DMS53 treated with DMSO at 0.1 percent for 48 hours (cell line): Measurements from ENCODE around the gene EXD3.
A peak's percentile ranks its signal among the peaks of the same experiment; 100 is the strongest.
"Not testable (repeated sequence)": the region's sequence is repeated elsewhere in the genome, so short reads cannot be mapped to it uniquely, and the experiment has no call there.

Experiments used
- DNase-seq: peaks from one replicate; lab custom pipeline; 2025; ENCODE audit not compliant: unreplicated experiment; lab: John Stamatoyannopoulos, UW

EXD3 gene

DNA sequence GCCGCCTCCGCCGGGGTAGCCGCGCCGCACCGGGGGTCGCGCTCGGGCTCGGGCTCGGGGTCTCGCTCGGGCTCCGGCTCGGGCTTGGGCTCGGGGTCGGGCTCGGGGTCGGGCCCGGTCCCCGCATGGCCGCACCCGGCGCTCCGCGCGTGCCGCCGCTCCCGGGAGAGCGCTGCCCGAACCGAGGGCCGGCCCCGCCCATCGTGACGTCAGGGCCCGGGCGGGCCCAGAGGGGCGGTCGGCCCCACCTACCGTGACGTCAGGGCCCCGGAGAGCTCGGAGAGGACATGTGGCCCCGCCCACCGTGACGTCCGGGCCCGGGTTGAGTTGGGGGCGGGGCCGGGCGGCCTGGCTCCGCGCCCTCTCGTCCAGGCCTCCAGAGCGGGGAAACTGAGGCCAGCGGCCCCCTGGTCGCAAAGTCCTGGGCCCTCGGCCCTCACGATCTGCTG, 36.2 kb upstream of the EXD3 start, which contains the start of gene NSMF:
Gene NSMF (minus strand): TSS at position 183 of the 449 bp plus-strand sequence. CDS start 232 bp downstream, outside the sequence.
- peak; percentile 81 for DNase-seq

DNA sequence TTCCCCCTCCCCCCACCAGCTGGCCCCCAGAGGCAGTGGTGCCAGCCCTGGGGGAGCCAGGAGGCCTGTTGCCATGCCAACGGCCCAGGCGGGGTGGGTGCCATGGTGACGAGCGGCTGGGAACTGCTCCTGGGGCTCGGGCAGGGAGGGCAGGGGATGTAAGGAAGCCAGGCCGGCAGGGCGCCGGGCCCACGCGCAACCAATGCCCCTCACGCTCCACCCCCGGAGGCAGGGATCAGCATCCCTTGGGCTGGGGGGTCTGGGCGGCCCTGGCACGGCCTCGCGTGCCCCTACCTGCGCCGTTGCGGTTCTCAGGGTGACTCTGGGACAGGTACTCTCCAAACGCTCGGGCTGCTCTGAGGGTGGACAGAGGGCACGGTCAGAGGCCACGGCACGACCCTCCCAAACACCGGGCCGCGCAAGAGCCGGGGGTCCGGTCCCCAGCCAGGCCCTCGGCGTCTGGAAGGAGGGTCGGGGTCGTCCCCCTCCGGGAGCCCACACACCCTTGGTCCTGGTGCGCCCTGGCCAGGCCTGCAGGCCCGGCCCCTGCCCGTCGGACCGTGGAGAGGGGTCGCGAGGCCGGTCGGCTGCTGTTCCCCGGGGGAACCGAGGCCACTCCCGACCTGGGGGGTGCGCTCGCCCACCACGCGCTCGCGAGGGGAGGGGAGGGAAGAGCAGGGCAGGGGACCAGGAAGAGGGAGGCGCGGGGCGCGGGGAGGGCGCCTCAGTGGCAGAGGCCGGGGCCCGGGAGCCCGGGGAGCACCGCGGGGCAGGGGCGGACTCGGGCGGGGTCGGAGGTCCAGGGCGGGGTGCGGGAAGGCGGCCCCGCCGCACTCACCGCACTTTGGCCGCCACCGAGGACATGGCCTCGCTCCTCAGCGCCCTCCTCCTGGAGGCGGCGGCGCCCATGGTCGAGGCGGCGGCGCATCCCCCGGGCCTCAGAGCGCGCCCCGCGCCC, 35.5 kb upstream of the EXD3 start:
- no peak for DNase-seq

DNA sequence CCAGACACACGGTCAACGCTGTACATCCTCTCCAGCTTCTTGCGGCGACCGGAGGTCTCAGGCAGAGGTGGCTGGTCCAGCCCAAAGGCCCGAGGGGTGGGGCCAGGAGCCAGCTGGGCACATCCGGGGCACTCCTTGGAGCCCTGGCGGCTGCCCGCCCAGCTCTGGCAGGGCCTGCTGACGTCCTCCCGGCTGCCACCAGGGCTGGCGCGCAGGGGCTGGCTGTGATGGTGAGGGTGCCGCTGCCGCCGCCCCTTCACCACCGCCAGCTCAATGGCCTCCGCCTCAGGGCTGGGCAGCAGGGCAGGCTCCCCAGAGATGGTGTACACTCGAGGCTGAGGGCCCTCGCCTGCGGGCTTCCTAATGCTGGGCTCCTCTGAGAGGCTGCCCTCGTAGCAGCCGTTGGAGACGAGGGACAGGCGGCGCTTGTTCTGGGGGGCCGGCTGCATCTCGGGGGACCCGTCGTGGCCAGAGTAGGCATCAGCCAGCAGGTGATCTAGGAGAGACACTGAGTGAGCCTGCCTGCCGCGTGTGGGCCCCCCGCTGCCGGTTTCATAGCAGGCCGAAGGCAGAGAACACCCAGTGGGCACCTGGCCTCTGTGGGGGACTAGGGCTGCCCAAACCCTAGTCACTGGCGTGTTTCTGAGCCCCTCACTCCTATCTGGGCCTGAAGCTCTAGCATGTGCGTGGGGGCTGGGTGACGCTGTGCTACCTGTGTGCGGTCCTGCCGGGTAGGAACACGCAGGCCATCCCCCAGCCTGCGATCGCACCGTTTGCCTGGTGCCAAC, 34.6 kb upstream of the EXD3 start:
- no peak for DNase-seq

DNA sequence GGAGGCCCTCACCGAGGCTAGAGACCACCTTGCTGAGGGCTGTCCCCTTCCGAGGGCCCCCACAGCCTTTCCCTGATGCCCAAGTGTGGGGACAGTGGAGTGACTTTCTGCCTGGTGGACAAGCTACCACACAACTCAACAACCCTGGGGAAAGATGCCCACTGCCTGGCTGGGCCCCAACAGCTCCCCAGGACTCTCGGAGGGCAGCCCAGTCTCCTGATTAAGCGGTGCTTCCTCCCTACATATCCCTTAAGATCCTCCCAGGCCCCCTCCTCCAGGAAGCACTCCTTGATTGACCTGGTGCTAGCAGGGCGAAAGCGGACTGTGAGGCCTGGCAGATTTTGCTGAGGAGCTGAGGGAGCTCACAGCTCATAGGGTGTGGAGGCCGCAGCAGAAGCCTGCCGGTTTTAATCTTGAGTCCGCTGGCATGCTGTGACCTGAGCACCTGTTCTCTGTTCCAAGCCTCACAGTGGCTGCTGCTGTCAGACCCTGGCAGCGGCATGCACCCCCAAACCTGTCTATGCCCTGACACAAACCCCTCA, 34.0 kb upstream of the EXD3 start:
- DNase-seq, result no peak

DNA sequence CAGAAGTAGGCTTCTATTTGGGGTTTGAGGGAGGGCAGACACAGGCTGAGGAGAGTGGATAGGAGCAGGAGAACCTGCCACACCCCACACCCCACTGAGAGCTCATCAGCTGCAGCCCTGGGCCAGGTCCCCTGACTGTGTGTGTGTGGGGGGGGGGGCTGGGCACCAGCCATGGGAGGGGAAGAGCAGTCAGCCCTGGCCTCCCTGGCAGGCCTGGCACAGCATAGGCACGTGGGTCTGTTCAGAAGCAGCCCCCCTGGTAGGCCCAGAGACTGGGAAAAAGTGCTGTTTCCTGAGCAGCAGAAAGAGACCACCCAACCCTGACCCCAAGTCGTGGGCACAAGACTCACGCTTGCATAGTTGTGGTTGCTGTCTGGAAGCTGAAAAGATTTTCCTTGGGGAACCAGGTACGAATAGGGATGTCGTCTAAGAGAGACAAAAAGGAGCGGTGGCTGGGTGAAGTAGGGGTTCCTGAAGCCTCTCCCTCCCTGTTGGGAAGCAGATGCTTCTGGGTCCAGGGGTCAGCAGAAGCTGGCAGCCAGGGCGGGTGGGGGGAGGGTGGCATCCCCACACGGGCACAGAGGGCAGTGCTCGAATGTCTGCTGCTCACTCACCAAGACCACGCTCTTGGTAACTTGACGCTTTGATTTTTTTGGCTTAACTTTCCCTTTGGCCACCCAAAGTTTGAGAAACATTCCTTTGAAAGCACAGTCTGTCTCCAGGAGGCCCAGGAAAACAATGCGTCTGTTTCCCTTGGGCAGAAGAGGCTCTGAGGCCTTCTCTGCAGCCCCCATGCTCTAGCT, 33.3 kb upstream of the EXD3 start:
- DNase-seq, result no peak

DNA sequence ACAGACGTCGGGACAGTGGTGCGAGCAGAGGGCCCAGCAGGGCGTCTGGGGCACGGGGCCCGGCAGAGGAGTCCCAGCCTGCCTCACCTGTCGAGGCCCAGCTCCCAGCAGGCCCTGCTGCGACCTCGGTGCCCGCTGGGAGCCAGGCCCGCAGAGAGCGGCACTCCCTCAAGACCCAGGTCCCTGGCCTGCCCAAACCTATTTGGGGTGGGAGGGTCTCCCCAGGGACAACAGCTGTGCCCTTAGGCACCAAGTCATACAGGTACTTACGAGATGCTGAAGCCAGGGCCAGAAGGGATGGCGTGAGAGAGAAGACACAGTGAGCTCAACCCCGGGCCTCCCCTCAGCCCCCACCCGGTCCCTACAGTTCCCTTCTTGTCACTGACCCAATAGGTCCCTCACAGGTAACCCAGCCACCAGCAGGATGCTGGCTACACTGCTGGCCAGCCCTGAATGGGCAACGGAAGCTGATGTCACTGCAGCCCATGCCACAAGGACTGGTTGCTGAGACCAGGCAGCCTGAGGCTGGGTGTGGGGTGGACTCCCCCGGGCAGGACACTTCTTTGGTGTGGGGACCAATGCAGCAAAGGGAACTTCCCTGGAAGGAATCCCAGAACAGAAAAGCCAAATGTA, 32.5 kb upstream of the EXD3 start:
- no peak for DNase-seq

DNA sequence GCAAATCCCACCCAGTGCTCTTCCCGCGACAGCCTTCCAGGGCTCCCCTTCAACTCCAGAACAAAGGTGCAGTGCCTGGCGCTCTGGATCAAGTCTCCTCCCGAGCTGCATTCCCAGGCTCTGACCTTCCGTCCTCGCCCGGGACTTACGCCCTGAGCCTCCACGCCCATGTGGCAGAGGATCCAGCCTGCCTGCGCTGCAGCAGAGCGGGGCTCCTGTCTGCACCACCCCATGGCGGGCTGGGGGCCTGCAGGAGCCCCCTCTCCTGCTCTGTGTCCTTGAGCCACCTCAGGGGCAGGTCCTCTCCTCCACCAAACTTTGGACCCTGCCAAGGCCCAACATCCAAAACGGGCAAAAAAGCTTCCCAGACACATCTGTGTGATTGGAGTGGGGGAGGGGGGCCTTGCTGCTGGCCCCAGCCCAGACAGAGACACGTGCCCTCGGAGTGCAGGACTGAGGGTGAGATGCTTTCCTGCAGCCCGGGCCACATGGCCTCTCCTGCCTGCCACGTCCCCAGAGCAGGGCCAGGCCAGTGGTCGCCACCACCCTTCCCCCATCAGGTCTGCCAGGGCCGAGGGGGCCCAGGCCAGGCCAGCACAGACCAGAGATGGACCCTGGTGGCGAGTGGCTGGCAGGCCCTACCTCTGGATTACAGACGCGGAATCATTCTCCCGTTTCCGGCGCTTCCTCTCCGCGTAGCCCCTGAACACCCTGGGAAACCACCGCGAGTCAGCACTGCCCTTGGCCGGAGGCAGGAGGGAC, 31.8 kb upstream of the EXD3 start:
- DNase-seq, result no peak

DNA sequence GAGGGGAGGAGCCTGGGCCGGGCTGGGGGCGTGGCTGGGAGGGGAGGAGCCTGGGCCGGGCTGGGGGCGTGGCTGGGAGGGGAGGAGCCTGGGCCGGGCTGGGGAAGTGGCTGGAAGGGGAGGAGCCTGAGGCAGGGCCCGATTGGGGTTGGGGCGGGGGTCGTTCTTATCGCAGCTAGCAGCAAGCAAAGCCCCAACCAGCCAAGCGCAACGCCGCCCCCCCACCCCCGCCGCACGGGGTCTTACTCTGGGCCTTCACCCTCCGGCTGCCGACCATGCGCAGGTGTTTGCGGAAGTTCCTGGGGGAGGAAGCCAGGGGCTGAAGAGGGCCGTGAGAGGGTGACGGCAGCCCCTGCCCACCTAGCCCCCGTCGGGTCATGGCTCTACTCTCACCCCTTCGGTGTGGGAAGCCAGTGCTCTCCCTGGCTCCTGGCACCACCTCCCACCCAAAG, 31.2 kb upstream of the EXD3 start:
- DNase-seq, result no peak

DNA sequence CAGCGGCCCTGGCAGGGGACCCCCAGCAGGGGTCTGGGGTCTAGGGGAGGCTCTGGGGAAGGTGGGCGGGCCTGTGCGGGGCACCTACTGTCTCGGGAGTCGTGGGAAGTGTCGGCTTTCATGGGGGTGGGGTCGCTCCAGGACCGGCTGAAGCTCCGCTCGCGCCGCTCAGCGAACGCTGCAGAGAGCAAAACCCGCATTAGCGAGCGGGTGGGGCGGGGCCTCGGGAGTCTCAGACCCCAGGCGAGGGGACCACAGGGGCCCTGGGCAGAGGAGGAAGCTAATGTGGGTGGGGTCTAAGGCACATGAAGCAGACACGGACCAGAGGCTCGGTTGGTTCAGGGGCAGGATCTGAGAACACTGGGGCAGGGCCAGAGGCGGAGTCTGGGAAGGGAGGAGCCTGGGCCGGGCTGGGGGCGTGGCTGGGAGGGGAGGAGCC, 30.7 kb upstream of the EXD3 start:
- DNase-seq, result no peak

DNA sequence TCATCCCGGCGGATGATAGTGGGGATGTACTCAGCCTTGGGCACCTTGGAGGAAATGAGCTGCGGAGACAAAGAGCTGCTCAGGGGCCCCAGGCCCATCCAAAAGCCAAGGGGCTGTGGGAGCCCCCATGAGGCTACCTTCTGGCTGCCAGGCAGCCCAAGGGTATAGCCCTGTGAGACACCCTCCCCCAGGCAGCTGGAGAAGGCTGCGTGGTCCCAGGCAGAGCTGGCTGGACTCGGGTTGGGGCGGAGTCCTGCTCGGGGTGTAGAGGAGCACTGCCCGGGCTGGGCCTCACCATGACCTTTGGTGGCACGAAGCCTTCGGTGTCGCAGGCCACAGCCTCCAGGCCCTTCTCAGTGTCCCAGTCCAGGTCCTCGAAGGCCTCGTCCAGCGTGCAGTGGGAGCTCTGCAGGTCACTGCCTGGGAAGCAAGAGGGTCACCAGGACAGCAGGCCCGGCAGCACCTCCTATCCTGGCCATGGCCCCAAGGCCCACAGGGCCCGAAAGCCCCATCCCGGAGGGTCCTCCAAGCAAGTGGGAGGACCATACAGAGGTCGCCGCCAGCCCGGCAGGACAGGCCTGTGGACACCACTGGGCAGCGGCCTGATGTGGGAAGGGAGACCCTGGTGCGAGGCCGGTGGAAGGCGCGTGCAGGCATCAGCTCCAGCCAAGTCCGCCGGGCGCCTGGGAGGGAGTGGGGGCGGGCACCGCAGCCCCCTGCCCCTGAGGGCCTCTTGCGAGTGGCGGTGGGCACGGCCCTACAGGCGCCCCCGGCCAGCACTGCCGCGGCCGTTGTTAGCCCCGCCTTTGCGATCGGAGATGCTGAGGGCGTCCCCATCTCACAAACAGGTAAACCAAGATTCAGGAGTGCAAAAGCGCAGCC, 30.0 kb upstream of the EXD3 start:
- DNase-seq, result no peak

DNA sequence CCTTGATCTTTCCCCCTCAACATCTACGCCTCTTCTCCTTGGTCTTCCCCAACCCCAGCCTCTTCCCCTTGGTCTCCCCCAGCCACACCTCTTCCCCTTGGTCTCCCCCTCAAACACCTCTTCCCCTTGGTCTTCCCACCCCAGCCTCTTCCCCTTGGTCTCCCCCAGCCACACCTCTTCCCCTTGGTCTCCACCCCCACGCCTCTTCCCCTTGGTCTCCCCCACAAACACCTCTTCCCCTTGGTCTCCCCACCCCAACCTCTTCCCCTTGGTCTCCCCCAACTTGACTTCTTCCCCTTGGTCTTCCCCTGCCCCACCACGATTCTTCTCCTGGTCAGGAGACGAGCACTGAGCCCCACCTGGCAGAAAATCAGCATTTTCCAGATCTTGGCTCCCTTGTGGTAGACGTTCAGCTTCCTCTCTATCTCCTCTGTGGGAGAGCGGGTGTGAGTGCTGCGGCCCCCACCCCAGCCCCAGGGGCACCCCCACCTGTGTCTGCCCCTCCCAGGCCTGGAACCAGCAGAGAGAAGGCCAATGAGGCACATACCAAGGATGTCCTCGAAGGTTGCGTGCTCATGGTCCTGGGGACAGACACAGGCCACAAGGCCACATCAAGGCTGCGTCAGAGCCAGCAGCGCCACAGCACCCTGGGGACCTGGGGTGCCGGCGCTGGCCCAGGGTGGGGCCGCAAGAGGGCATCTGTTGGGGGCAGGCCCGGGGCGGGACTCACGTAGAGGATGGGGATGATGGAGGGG, 29.2 kb upstream of the EXD3 start:
- DNase-seq, result no peak

DNA sequence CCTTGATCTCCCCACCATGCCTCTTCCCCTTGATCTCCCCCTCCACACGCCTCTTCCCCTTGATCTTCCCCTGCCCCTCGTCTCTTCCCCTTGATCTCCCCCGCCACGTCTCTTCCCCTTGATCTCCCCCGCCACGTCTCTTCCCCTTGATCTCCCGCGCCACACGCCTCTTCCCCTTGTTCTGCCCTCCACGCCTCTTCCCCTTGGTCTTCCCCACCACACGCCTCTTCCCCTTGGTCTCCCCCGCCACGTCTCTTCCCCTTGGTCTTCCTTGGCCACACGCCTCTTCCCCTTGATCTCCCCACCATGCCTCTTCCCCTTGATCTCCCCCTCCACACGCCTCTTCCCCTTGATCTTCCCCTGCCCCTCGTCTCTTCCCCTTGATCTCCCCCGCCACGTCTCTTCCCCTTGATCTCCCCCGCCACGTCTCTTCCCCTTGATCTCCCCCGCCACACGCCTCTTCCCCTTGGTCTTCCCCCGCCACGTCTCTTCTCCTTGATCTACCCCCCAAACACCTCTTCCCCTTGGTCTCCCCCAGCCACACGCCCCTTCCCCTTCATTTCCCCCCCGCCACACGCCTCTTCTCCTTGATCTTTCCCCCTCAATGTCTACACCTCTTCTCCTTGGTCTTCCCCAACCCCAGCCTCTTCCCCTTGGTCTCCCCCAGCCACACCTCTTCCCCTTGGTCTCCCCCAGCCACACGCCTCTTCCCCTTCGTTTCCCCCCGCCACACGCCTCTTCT, 28.5 kb upstream of the EXD3 start:
- not testable (repeated sequence) for DNase-seq

DNA sequence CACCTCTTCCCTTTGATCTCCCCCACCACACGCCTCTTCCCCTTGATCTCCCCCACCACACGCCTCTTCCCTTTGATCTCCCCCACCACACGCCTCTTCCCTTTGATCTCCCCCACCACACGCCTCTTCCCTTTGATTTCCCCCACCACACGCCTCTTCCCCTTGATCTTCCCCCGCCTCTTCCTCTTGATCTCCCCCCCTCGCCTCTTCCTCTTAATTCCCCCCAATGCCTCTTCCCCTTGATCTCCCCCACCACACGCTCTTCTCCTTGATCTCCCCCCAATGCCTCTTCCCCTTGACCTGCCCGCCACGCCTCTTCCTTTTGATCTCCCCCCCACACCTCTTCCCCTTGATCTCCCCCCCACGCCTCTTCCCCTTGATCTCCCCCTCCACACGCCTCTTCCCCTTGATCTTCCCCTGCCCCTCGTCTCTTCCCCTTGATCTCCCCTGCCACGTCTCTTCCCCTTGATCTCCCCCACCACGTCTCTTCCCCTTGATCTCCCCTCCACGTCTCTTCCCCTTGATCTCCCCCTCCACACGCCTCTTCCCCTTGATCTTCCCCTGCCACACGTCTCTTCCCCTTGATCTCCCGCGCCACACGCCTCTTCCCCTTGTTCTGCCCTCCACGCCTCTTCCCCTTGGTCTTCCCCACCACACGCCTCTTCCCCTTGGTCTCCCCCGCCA, 27.7 kb upstream of the EXD3 start:
- not testable (repeated sequence) for DNase-seq

DNA sequence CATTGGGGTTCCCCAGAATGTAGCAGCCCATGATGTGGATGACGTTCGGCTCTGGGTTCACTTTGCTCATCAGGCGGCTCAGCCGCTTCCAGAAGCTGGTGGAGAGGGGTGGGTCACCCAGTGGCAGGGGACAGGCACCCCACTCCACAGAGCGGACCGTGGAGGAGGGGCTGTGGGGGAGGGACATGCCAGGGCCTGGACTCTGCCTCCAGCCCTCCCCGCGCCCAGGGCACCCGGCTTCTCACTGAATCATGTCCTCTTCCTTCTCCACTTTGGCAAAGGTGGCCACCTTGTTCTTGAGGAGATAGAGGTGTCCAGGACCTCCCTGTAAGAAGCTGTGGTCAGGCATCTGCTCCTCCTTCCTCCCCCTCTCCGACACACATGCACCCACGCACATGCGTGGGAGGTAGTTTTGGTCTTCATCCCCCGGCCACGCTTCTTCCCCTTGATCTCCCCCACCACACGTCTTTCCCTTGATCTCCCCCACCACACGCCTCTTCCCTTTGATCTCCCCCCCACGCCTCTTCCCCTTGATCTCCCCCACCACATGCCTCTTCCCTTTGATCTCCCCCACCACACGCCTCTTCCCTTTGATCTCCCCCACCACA, 27.1 kb upstream of the EXD3 start:
- DNase-seq, result no peak

DNA sequence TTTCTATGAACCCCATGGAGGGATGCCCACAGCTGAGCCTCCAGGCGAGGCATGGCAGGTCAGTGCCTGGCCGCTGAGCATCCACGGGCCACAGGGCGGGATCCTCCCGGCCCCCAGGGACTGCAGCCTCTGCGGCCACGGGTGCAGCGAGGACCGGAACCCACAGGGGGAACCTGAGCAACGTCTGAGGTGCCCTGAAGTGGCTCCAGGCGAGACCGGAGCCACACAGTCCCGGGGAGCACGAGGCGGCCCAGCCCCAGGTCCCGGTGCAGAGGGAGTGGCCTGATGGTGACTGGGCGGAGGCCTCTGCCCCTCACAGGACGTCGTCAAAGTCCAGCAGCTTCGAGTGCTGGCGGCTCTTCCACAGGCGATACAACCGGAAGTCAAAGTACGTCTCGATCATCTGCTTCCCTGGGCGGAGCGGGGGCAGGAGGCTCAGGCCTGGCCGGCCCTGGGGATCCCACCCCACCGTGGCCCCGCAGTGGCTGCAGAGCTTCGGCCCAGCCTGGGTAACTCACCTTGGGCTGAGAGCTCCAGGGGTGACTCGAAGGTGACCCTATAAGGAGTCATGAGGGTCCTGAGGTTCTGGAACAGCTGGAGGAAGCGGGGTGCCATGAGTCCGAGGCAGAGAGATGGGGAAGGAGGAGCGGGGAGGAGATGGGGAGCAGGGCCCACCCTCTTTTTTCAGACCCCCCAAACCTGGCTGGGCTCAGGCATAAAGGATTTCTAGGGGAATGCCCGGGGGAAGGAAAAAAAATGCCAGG, 26.3 kb upstream of the EXD3 start:
- DNase-seq, result no peak
